MM.1S (cell line): ENCODE measurements around the gene YTHDF2.

Source experiments
- DNase-seq: peaks from one replicate; pipeline ENCODE4 v3.0.0-alpha.2; 2015
- H2AFZ ChIP-seq: fragments of 300-600 bp; sonication (generic); 2 replicates; pipeline ENCODE4 v1.6.0; 2016; ENCODE audit warnings: antibody characterized with exemption, low read length
- H3F3A ChIP-seq: fragments of 300-600 bp; sonication (generic); 2 replicates; pipeline ENCODE4 v1.6.1; 2016; ENCODE audit warnings: mild to moderate bottlenecking, antibody characterized with exemption, low read length, moderate library complexity, mixed read lengths; ENCODE audit not compliant: insufficient read depth
- H3K27ac ChIP-seq: fragments of 300-600 bp; sonication (generic); 2 replicates; pipeline ENCODE4 v1.5.1; 2016; ENCODE audit warnings: mild to moderate bottlenecking, low read length
- H3K27me3 ChIP-seq: fragments of 300-600 bp; sonication (generic); replicated peaks from 2 replicates; pipeline ENCODE4 v1.6.0; 2016; ENCODE audit warnings: low read length; ENCODE audit not compliant: insufficient read depth
- H3K36me3 ChIP-seq: fragments of 300-600 bp; sonication (generic); replicated peaks from 2 replicates; pipeline ENCODE4 v1.6.1; 2016; ENCODE audit warnings: mild to moderate bottlenecking, low read length, mixed read lengths; ENCODE audit not compliant: insufficient read depth
- H3K4me1 ChIP-seq: fragments of 300-600 bp; sonication (generic); 2 replicates; pipeline ENCODE4 v1.6.1; 2016; ENCODE audit warnings: low read length, mixed read lengths
- H3K4me2 ChIP-seq: fragments of 300-600 bp; sonication (generic); 2 replicates; pipeline ENCODE4 v1.6.0; 2016; ENCODE audit warnings: low read depth, low read length
- H3K4me3 ChIP-seq: fragments of 300-600 bp; sonication (generic); 2 replicates; pipeline ENCODE4 v1.5.1; 2016; ENCODE audit warnings: low read length, mixed read lengths
- H3K79me2 ChIP-seq: fragments of 300-600 bp; sonication (generic); 2 replicates; pipeline ENCODE4 v1.6.1; 2016; ENCODE audit warnings: mixed run types, low read length, mixed read lengths
- H3K9ac ChIP-seq: fragments of 300-600 bp; sonication (generic); 2 replicates; pipeline ENCODE4 v1.6.1; 2016; ENCODE audit warnings: low read length, mixed read lengths
- H3K9me2 ChIP-seq: fragments of 300-600 bp; sonication (generic); replicated peaks from 2 replicates; pipeline ENCODE4 v1.6.1; 2016; ENCODE audit warnings: mild to moderate bottlenecking, low read length, mixed read lengths; ENCODE audit not compliant: insufficient read depth
- H3K9me3 ChIP-seq: fragments of 300-600 bp; sonication (generic); replicated peaks from 2 replicates; pipeline ENCODE4 v1.6.1; 2016; ENCODE audit warnings: mild to moderate bottlenecking, low read length, mixed read lengths; ENCODE audit not compliant: insufficient read depth
- H4K20me1 ChIP-seq: fragments of 300-600 bp; sonication (generic); 2 replicates; pipeline ENCODE4 v1.6.1; 2016; ENCODE audit warnings: mild to moderate bottlenecking, low read length, moderate library complexity, mixed read lengths; ENCODE audit not compliant: insufficient read depth
- EZH2 ChIP-seq: fragments of 300-600 bp; sonication (generic); optimal IDR thresholded peaks from 2 replicates; pipeline ENCODE3; 2017; ENCODE audit warnings: low read depth, mild to moderate bottlenecking, antibody characterized with exemption, low read length, mixed read lengths
- EZH2phosphoT487 ChIP-seq: fragments of 300-600 bp; sonication (generic); IDR thresholded peaks from 2 replicates; pipeline ENCODE4 v1.6.1; 2018; ENCODE audit warnings: antibody characterized with exemption, low read length
- TF ChIP-seq, protein P1 (sequence below): fragments of 300-600 bp; sonication (generic); IDR thresholded peaks from 2 replicates; pipeline ENCODE4 v1.5.1; 2016; ENCODE audit warnings: antibody characterized with exemption, low read length, mixed read lengths

Gene YTHDF2

GRCh38 chr1:28803662-28804061 lies 66.9 kb downstream of the YTHDF2 start:
- Histone ChIP-seq H3K36me3 (no peaks in the 10 kb centered on the region), H4K20me1 (no peaks in the 10 kb centered on the region), H2AFZ (no peak overlapping the region), H3F3A (no peaks in the 10 kb centered on the region), H3K4me3 (no peak overlapping the region), H3K27me3 (no peaks in the 10 kb centered on the region; the same call in 1 of the 2 replicates), H3K4me2 (no peak overlapping the region), H3K9me3 (no peaks in the 10 kb centered on the region), H3K9me2 (no peaks in the 10 kb centered on the region), H3K79me2 (no peaks in the 10 kb centered on the region), H3K4me1 (no peaks in the 10 kb centered on the region), H3K27ac (no peak overlapping the region), H3K9ac (no peak overlapping the region)
- DNase-seq, result no peak
- no peak for TF ChIP-seq EZH2
- TF ChIP-seq EZH2phosphoT487, result no peak
- TF ChIP-seq, protein P1, sequence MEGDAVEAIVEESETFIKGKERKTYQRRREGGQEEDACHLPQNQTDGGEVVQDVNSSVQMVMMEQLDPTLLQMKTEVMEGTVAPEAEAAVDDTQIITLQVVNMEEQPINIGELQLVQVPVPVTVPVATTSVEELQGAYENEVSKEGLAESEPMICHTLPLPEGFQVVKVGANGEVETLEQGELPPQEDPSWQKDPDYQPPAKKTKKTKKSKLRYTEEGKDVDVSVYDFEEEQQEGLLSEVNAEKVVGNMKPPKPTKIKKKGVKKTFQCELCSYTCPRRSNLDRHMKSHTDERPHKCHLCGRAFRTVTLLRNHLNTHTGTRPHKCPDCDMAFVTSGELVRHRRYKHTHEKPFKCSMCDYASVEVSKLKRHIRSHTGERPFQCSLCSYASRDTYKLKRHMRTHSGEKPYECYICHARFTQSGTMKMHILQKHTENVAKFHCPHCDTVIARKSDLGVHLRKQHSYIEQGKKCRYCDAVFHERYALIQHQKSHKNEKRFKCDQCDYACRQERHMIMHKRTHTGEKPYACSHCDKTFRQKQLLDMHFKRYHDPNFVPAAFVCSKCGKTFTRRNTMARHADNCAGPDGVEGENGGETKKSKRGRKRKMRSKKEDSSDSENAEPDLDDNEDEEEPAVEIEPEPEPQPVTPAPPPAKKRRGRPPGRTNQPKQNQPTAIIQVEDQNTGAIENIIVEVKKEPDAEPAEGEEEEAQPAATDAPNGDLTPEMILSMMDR, result no peak

GRCh38 chr1:28804071-28804470 lies 67.3 kb downstream of the YTHDF2 start:
- Histone ChIP-seq H3F3A (no peaks in the 10 kb centered on the region), H3K27me3 (no peaks in the 10 kb centered on the region; the same call in 1 of the 2 replicates), H3K79me2 (no peaks in the 10 kb centered on the region), H4K20me1 (no peaks in the 10 kb centered on the region), H3K36me3 (no peaks in the 10 kb centered on the region), H3K9me2 (no peaks in the 10 kb centered on the region), H2AFZ (no peak overlapping the region), H3K4me1 (no peaks in the 10 kb centered on the region), H3K4me2 (no peak overlapping the region), H3K9me3 (no peaks in the 10 kb centered on the region), H3K27ac (no peak overlapping the region), H3K9ac (no peak overlapping the region), H3K4me3 (no peak overlapping the region)
- no peak for DNase-seq
- TF ChIP-seq EZH2, result no peak
- no peak for TF ChIP-seq EZH2phosphoT487
- TF ChIP-seq, protein P1, result no peak

DNA sequence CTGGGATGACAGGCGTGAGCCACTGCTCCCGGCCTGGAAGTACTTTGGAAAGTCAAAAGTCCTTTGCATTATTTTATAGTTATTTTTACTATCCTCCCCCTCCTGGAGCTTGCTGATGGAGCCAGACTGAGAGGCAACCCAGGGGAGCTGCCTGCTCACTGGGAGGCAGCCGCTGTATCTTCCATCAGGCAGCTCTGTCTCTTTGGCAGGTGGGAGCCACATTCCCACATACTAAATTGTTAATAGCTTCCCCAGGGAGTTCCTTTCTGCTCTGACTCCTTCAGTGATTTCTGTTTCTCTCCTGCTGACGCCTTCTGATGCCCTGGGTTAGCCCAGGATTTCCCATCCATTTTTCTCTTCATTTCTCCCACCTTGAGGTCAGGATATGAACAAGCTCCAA lies 70.3 kb downstream of the YTHDF2 start:
- no peaks in the 10 kb centered on the region for H3K4me1 ChIP-seq
- no peak overlapping the region for H2AFZ ChIP-seq
- no peaks in the 10 kb centered on the region for H3K36me3 ChIP-seq
- DNase-seq, result no peak
- H3F3A ChIP-seq, result no peaks in the 10 kb centered on the region
- H3K4me2 ChIP-seq, result no peak overlapping the region
- H3K79me2 ChIP-seq, result no peaks in the 10 kb centered on the region
- no peak overlapping the region for H3K4me3 ChIP-seq
- H3K27me3 ChIP-seq, result peaks cover 22% of the 10 kb centered on the region
- no peak overlapping the region for H3K27ac ChIP-seq
- H3K9me2 ChIP-seq, result no peaks in the 10 kb centered on the region
- no peaks in the 10 kb centered on the region for H3K9me3 ChIP-seq
- no peak overlapping the region for H3K9ac ChIP-seq
- no peaks in the 10 kb centered on the region for H4K20me1 ChIP-seq
- TF ChIP-seq EZH2phosphoT487 (no peak), EZH2 (no peak)
- TF ChIP-seq, protein P1, result no peak
